NCI-H446 treated with DMSO at 0.1 percent for 48 hours (cell line): ENCODE data around the gene RPTOR.
"Not testable (repeated sequence)": the region's sequence is repeated elsewhere in the genome, so short reads cannot be mapped to it uniquely, and the experiment has no call there.

Experiments used
- DNase-seq: peaks from one replicate; lab custom pipeline; 2025; lab: John Stamatoyannopoulos, UW

RPTOR gene

DNA sequence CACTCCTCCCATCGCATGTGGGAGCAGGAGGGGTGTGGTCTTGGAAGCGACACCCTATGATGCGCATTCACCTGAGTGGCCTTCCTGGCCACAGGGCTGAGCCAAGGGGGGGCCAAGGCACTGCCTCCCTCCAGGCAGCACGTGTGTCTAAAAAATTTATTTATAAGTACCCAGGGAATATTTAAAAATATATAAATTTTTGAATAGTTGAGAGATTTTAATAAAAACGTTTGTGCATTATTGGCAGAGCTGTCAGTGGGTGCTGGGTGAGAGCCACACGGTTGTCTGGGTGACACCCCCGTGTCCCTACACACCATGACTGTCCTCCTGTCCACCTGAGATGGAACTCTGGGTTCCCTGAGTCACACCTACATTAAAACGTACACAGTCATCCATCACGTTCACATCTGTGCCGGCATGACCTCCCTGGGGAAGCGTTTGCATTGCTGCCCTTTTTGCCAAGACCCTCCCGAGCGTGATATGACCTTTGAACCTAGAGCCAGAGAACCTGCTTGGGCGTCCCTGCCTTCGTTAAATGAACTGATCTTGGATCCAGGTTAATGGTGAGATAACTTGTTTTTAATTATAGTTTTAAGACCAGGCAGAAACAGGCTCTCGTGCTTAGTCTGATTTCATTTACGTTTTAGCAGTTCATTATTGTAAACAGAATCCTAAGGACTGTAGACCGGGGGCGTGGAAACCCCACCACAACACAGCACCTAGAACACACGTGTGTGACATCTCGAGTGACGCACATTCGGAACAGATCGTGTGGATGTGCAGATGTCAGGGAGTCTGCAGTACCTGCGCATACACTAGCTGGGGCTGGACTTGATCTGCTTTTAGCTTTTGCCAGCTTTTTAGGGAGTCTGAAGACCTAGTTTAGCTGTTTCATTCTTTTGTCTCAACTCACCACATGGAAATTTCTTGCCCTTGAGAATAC lies 254.2 kb downstream of the RPTOR start:
- DNase-seq: no peak

DNA sequence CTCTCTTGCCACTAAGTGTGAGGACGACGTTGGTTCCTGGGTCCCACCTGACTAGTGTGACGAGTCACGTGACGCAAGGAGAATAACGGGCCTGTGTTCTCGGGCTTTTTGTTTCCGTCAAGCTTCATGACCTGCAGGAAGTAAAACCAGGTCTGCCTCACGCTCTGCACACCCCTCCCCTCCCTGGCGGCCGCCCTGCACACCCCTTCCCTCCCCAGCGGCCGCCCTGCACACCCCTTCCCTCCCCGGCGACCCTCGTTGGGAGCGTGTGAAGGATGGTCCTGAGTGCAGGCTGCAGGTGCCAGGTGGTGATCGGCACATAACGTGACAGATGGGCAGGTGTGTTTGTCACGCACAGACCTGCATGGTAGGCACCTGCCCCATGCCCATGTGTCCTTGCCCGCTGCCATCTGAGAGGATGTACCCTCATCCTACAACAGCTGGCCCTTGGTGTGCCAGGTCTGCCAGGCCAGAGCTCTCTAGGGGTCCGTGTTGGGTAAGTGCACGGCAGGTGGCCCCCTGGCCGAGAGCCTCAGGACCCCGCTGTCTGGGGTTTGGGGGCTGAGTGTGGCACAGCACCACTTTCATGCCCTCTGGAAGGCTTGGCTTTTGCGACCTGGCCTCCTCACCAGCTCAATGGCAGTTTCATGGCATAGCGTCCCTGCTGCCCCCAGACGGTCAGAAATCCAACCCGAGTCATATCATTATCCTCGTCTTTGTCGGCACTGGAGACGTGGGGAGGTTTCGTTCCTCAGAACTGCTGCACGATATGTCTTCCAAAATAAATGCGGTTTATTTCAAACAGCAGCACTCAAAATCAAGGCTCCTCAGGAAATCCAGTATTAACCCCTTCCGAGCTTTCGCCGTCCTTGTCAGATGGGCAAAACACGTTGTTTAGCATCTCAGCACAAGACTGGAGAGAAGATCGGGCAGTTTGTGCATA lies 255.2 kb downstream of the RPTOR start:
- no peak for DNase-seq

- no peak for DNase-seq
Observed at GRCh38 chr17:80800481-80801391, 256.1 kb downstream of the RPTOR start.

DNA sequence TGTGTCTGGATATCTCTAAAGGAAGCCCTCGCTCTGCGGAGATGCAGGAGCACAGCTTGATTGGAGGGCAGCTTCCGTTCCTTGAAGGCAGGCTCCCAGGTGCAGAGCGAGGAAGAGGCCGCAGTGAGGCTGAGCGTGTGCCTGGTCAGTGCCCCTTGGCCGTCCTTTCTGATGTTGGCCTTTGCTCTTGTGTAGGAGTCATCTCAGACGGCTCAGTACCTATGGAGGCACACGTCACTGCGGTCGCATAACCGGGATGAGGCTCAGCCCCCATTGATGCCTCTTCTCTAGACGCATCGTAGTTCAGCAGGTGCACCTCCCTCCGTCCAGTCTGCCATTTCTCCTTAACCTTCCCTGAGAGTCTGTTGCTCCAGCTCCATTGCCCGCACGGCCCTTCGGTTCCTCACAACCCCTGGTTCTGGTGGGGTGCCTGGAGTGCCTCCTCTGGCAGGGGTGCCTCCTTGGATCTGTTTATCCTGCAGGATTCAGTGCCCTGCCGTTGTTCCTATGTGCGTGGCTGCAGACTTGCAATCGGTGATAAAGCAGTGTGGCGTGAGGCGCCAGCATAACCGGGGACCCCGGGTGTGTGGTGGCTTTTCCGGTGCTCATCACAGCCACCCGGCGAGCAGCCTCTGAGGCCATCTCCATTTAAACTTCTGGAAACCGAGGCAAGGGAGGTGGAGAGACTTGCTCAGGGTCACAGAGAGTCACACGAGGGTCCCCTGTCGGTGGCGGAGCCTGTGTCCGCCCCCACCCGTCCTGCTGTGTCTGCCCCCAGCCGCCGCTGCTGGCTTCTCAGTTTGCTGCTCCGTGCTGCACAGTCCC lies 258.2 kb downstream of the RPTOR start:
- DNase-seq: no peak

- DNase-seq: no peak
Observed at GRCh38 chr17:80803451-80804428, 259.1 kb downstream of the RPTOR start.

GRCh38 chr17:80804466-80804865 lies 259.8 kb downstream of the RPTOR start:
- DNase-seq: no peak

GRCh38 chr17:80805032-80805751 lies 260.6 kb downstream of the RPTOR start:
- DNase-seq: no peak

- no peak for DNase-seq
Observed at GRCh38 chr17:80807014-80807413, 262.4 kb downstream of the RPTOR start.

GRCh38 chr17:80807882-80808281 lies 263.2 kb downstream of the RPTOR start:
- DNase-seq: no peak

DNA sequence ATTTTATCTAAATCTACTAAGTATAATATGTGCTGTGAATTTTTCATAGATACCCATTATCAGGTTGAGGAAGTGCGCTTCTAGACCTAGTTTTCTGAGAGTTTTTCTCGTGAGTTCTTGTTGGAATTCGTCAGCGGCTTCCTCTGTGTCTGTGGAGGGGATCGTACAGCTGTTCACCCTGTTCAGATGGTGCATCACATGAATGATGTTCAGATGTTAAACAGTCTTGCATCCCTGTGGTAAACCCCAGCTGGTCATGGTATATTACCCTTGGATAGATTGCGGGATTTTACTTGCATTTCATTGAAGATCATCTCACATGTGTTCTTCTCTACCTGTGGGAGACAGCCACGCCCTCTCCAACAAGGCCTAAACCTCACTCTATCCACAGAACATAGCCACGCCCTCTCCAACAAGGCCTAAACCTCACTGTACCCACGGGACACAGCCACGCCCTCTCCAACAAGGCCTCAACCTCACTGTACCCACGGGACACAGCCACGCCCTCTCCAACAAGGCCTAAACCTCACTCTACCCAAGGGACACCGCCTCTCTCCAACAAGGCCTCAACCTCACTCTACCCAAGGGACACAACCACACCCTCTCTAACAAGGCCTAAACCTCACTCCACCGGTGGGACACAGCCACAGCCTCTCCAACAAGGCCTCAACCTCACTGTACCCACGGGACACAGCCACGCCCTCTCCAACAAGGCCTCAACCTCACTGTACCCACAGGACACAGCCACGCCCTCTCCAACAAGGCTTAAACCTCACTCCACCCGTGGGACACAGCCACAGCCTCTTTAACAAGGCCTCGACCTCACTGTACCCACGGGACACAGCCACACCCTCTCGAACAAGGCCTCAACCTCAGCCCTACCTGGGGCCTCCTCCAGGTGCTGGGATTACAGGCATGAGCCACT lies 266.8 kb downstream of the RPTOR start:
- no peak for DNase-seq

- no peak for DNase-seq
Observed at GRCh38 chr17:80812362-80813088, 267.9 kb downstream of the RPTOR start.

GRCh38 chr17:80813318-80813717 lies 268.7 kb downstream of the RPTOR start:
- no peak for DNase-seq

DNA sequence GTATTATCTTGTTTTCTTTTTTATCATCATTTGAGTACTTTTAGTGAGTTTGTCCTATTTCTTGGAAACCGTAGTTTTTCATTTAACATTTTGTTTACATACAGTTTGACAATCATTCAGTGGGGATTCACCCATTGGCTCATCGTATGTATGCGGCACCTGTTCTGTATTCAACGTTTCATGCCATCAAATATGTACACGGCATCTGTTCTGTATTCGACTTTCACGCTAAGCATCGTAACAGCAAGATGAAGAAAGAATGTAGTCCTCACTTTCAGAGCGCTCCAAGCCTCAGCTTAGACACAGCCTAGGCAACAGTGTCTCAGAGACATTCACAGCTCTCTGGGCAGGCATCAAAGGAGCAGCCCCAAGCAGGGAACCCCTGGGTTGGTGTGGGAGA lies 269.9 kb downstream of the RPTOR start:
- no peak for DNase-seq

DNA sequence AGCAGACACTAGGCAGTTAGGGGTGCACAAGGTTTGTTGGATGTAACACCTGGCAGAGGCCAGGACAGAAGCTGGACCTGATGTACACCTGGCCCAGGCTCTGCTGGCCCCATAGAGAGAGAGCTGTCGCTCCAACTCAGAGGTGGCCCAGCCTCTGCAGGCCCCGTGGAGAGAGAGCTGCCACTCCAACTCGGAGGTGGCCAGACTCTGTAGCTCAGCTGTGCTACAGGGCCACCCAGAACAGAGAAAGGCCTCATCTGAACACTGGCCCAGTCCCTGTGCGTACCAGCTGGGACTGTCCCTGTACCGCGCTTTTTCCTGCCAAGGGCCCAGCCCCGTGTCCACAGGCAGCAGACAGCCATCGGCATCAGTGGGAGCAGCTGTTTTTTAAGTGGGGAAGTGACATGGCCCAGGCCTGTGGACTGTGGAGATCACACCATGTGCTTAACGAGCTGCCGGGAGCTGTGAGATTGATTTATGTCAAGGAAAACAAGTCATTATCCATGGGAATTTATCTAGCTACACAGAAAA lies 270.6 kb downstream of the RPTOR start:
- DNase-seq: no peak

- DNase-seq: not testable (repeated sequence)
Observed at GRCh38 chr17:80815718-80816117, 271.1 kb downstream of the RPTOR start.

- no peak for DNase-seq
Observed at GRCh38 chr17:80816241-80817103, 271.8 kb downstream of the RPTOR start.
